Endodermal cell (in vitro differentiated cells): ENCODE results near the gene AUTS2. TPM values are rescaled to one million over a fixed set of nuclear protein-coding genes. Genes with fewer than 3 reads are reported as not detected.

Source experiments
- DNase-seq: peaks from one replicate; pipeline ENCODE4 v3.0.0-alpha.2; 2017
- H3K27ac ChIP-seq: 2 replicates; pipeline ENCODE4 v1.5.1; 2013; ENCODE audit warnings: mild to moderate bottlenecking, low read depth, low read length, moderate library complexity
- H3K27me3 ChIP-seq: 2 replicates; pipeline ENCODE4 v1.6.1; 2013; ENCODE audit warnings: mild to moderate bottlenecking, low read length, moderate library complexity; ENCODE audit not compliant: insufficient read depth, control insufficient read depth, poor library complexity, severe bottlenecking
- H3K36me3 ChIP-seq: 2 replicates; pipeline ENCODE4 v1.7.0; 2013; ENCODE audit warnings: mild to moderate bottlenecking, low read length, moderate library complexity; ENCODE audit not compliant: control insufficient read depth, insufficient read depth
- H3K4me1 ChIP-seq: one replicate; pipeline ENCODE4 v1.7.0; 2013; ENCODE audit warnings: low read length; ENCODE audit not compliant: control insufficient read depth, insufficient read depth
- H3K4me3 ChIP-seq: 2 replicates; pipeline ENCODE4 v1.5.1; 2013; ENCODE audit warnings: mild to moderate bottlenecking, low read length, moderate library complexity
- H3K9ac ChIP-seq: 2 replicates; pipeline ENCODE4 v1.6.1; 2013; ENCODE audit warnings: mild to moderate bottlenecking, low read length, moderate library complexity; ENCODE audit not compliant: poor library complexity, severe bottlenecking; ENCODE audit errors: extremely low read depth
- H3K9me3 ChIP-seq: 2 replicates; pipeline ENCODE4 v1.6.1; 2013; ENCODE audit warnings: mild to moderate bottlenecking, low read length, moderate library complexity; ENCODE audit not compliant: control insufficient read depth
- H3K27ac Mint-ChIP-seq: 2 replicates; pipeline ENCODE4 v1.8.0; 2020; ENCODE audit warnings: mixed read lengths
- H3K27me3 Mint-ChIP-seq: 2 replicates; pipeline ENCODE4 v1.8.0; 2021; ENCODE audit warnings: mild to moderate bottlenecking, mixed read lengths; ENCODE audit not compliant: insufficient read depth
- H3K36me3 Mint-ChIP-seq: 2 replicates; pipeline ENCODE4 v1.8.0; 2020; ENCODE audit warnings: low read depth, mixed read lengths
- H3K4me1 Mint-ChIP-seq: 2 replicates; pipeline ENCODE4 v1.8.0; 2020; ENCODE audit warnings: mixed read lengths
- H3K4me3 Mint-ChIP-seq: 2 replicates; pipeline ENCODE4 v1.8.0; 2020; ENCODE audit warnings: mild to moderate bottlenecking, moderate library complexity, mixed read lengths
- H3K9me3 Mint-ChIP-seq: 2 replicates; pipeline ENCODE4 v1.8.0; 2020; ENCODE audit warnings: mild to moderate bottlenecking, mixed read lengths
- WGBS, 2 experiments: methylation state at CpG; one replicate each; pipeline versions ENCODE4 v1.1.5 to v1.1.7; 2013; ENCODE audit warnings: missing lambda C conversion rate in 2 of 2, mixed read lengths in 1 of 2; ENCODE audit not compliant: insufficient coverage in 1 of 2, insufficient read length in 1 of 2; 5-methylcytosine and 5-hydroxymethylcytosine counted together
- total RNA-seq, 2 donors: library from RNA; stranded (reverse); fragmentation: NEBNext Ultra II Directional in 1 of 2; extraction: Animal tissue kit (Norgen Biotek cat#: 25700) in 1 of 2; gene quantifications; 2 replicates in 1 of 2; 3 replicates in 1 of 2; pipeline ENCODE4 v1.2.1, GENCODE V29; 2021
- TF ChIP-seq, protein P1 (sequence below): fragments of 200-600 bp; sonication (generic); conservative IDR thresholded peaks from 2 replicates; pipeline ENCODE4 v1.5.0; 2021; ENCODE audit warnings: antibody characterized with exemption, mild to moderate bottlenecking

AUTS2 gene
- total RNA-seq, 2 donors from 2014 or later = 76.8 to 106 TPM

DNA sequence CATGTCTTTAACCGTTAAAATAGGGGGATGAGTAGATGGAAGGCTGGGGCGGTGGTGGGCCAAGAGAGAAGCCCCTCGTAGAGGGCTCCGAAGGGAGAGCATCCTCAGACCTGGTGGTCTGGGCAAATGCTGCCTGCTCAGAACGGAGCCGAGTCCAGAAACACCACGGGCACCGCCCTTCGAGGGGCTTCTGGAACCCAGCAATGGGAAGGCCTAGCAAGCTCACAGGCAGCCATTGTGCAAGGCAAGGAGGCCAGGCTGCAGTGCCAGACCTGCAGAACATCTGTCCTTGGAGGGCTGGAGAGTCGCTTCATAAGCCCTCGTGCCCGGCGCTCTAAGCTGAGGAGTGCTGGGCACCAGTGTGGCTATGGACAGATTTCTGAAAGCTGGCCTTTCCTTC is 889.6 kb downstream of the AUTS2 start:
- H3K27ac ChIP-seq = no peak overlapping the region
- peaks cover 15% of the 10 kb centered on the region for H3K9me3 Mint-ChIP-seq
- H3K4me3 Mint-ChIP-seq = no peak overlapping the region
- H3K27me3 ChIP-seq = no peaks in the 10 kb centered on the region
- H3K27ac Mint-ChIP-seq = no peak overlapping the region
- DNase-seq = no peak
- WGBS, 2 experiments = 95 to 98% methylated on average over 8 to 13 of the region's 13 CpGs
- no peak overlapping the region for H3K9ac ChIP-seq
- no peaks in the 10 kb centered on the region for H3K36me3 ChIP-seq
- peaks cover 17% of the 10 kb centered on the region for H3K36me3 Mint-ChIP-seq
- H3K27me3 Mint-ChIP-seq = no peaks in the 10 kb centered on the region
- peaks cover 9% of the 10 kb centered on the region for H3K9me3 ChIP-seq
- TF ChIP-seq, protein P1, sequence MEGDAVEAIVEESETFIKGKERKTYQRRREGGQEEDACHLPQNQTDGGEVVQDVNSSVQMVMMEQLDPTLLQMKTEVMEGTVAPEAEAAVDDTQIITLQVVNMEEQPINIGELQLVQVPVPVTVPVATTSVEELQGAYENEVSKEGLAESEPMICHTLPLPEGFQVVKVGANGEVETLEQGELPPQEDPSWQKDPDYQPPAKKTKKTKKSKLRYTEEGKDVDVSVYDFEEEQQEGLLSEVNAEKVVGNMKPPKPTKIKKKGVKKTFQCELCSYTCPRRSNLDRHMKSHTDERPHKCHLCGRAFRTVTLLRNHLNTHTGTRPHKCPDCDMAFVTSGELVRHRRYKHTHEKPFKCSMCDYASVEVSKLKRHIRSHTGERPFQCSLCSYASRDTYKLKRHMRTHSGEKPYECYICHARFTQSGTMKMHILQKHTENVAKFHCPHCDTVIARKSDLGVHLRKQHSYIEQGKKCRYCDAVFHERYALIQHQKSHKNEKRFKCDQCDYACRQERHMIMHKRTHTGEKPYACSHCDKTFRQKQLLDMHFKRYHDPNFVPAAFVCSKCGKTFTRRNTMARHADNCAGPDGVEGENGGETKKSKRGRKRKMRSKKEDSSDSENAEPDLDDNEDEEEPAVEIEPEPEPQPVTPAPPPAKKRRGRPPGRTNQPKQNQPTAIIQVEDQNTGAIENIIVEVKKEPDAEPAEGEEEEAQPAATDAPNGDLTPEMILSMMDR = no peak
- no peak overlapping the region for H3K4me3 ChIP-seq
- H3K4me1 ChIP-seq = no peaks in the 10 kb centered on the region
- peaks cover 6% of the 10 kb centered on the region for H3K4me1 Mint-ChIP-seq

DNA sequence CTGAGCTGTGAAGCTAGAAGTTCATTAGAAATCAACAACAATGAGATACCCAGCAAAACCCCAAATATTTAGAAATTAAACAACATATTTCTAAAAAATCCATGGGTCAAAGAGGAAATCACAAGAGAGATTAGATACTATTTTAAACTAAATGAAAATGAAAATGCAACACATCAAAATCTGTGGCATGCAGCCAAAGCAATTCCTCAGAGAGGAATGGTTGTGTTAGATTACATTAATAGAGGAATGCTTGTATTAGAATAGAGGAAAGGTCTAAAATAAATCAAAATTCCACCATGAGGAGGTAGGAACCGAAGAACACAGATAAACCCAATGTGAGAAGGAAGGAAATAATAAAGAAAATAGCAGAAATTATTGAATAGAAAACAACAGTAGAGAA is 891.5 kb downstream of the AUTS2 start:
- no peaks in the 10 kb centered on the region for H3K36me3 ChIP-seq
- Mint-ChIP-seq H3K9me3 (peaks cover 9% of the 10 kb centered on the region), H3K36me3 (peaks cover 8% of the 10 kb centered on the region), H3K27ac (no peak overlapping the region), H3K4me1 (peaks cover 8% of the 10 kb centered on the region), H3K27me3 (no peaks in the 10 kb centered on the region), H3K4me3 (no peak overlapping the region)
- peaks cover 4% of the 10 kb centered on the region for H3K9me3 ChIP-seq
- 82 to 100% methylated on average over 1 of the region's 1 CpG for WGBS, 2 experiments
- peaks cover 4% of the 10 kb centered on the region for H3K4me1 ChIP-seq
- TF ChIP-seq, protein P1 = no peak
- no peak overlapping the region for H3K27ac ChIP-seq
- no peak overlapping the region for H3K9ac ChIP-seq
- no peak overlapping the region for H3K4me3 ChIP-seq
- DNase-seq = no peak
- H3K27me3 ChIP-seq = no peaks in the 10 kb centered on the region

DNA sequence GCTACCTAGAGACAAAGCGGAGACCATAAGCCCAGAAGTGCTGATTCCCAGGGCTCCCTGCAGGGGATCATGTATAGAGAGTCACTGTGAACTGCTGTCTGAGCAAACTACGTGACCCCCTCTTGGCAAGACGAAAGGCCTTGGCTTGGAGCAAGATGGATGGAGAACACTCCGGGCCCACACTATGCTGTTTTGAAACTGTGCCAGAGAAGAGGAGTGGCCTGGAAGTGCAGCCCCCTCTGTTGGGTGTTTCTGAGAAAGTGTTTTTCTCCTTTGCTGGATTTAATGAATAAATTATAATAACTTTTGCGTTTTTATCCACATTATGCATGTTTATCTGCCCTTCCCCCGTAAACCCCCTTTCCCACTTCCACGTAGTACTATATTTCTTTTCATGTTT is 894.4 kb downstream of the AUTS2 start:
- 87 to 90% methylated on average over 4 to 7 of the region's 7 CpGs for WGBS, 2 experiments
- H3K9me3 Mint-ChIP-seq = no peaks in the 10 kb centered on the region
- TF ChIP-seq, protein P1 = peak; percentile 52

More for the DNA sequence above, 894.4 kb downstream of the AUTS2 start:
- no peaks in the 10 kb centered on the region for H3K27me3 ChIP-seq
- peaks cover 4% of the 10 kb centered on the region for H3K4me1 ChIP-seq
- no peaks in the 10 kb centered on the region for H3K36me3 ChIP-seq
- H3K27ac ChIP-seq = no peak overlapping the region
- H3K27me3 Mint-ChIP-seq = no peaks in the 10 kb centered on the region
- H3K4me3 ChIP-seq = no peak overlapping the region
- no peaks in the 10 kb centered on the region for H3K36me3 Mint-ChIP-seq
- H3K27ac Mint-ChIP-seq = no peak overlapping the region
- DNase-seq = no peak
- H3K4me3 Mint-ChIP-seq = no peak overlapping the region
- no peak overlapping the region for H3K9ac ChIP-seq
- no peaks in the 10 kb centered on the region for H3K9me3 ChIP-seq
- peaks cover 8% of the 10 kb centered on the region for H3K4me1 Mint-ChIP-seq
